H1 (cell line): ENCODE measurements around the gene PSMD3. TPM values are rescaled to one million over a fixed set of nuclear protein-coding genes. Genes with fewer than 3 reads are reported as not detected.

Experiments
- CTCF ChIA-PET: fragments of 300-600 bp; sonication (Branson Sonifier 250); formaldehyde crosslinking; loops from one replicate; lab custom pipeline; 2021; ENCODE audit not compliant: partially characterized antibody; lab: Charles Lee
- POLR2A ChIA-PET: fragments of 300-600 bp; sonication (Branson Sonifier 250); formaldehyde crosslinking; loops from one replicate; lab custom pipeline; 2021; ENCODE audit warnings: inconsistent platforms; ENCODE audit not compliant: partially characterized antibody; lab: Charles Lee
- DNase-seq, 2 experiments: peaks; one replicate each; pipeline versions ENCODE4 v3.0.0 to v3.0.0-alpha.2; 2010 to 2022; ENCODE audit warnings: low spot score in 2 of 2, low read depth in 1 of 2, mixed read lengths in 1 of 2
- FAIRE-seq: peaks from 2 replicates; lab custom pipeline; 2011; peaks lifted over from hg19 to GRCh38; lab: Jason Lieb, UNC
- H2AFZ ChIP-seq: 2 replicates; pipeline ENCODE4 v1.8.1; 2012; ENCODE audit warnings: low read length, inconsistent platforms
- H2AK5ac ChIP-seq: 2 replicates; pipeline ENCODE4 v1.6.1; 2013; ENCODE audit warnings: low read depth, low read length
- H2BK120ac ChIP-seq: replicated peaks from 2 replicates; pipeline ENCODE3; 2013; ENCODE audit warnings: low read depth, low read length, inconsistent platforms
- H2BK12ac ChIP-seq: 2 replicates; pipeline ENCODE4 v1.6.1; 2013; ENCODE audit warnings: low read depth, low read length
- H2BK15ac ChIP-seq: 2 replicates; pipeline ENCODE4 v1.6.1; 2013; ENCODE audit warnings: low read length
- H2BK20ac ChIP-seq: 2 replicates; pipeline ENCODE4 v1.6.1; 2013; ENCODE audit warnings: low read length
- H2BK5ac ChIP-seq: 2 replicates; pipeline ENCODE4 v1.6.1; 2013; ENCODE audit warnings: low read depth, low read length
- H3K14ac ChIP-seq: 2 replicates; pipeline ENCODE4 v1.6.1; 2013; ENCODE audit warnings: inconsistent platforms; ENCODE audit not compliant: insufficient read length
- H3K18ac ChIP-seq: 2 replicates; pipeline ENCODE4 v1.6.1; 2013; ENCODE audit warnings: low read length; ENCODE audit errors: extremely low read depth
- H3K23ac ChIP-seq: 2 replicates; pipeline ENCODE4 v1.6.1; 2013; ENCODE audit warnings: inconsistent platforms; ENCODE audit not compliant: insufficient read length
- H3K23me2 ChIP-seq: 2 replicates; pipeline ENCODE4 v1.6.1; 2013; ENCODE audit warnings: low read depth, low read length
- H3K27ac ChIP-seq: 2 replicates; pipeline ENCODE4 v1.6.1; 2011; ENCODE audit warnings: low read depth, low read length, inconsistent platforms
- H3K27me3 ChIP-seq, 4 experiments: replicated peaks in 1 of 4; 1 replicate in 1 of 4; 2 replicates in 3 of 4; pipeline versions ENCODE4 v1.6.1 to v1.8.1; 2011 to 2013; ENCODE audit warnings: low read length in 3 of 4, mild to moderate bottlenecking in 3 of 4, inconsistent platforms in 2 of 4, mixed read lengths in 2 of 4, moderate library complexity in 1 of 4; ENCODE audit not compliant: control insufficient read depth in 3 of 4, insufficient read depth in 3 of 4; ENCODE audit errors: extremely low read depth in 1 of 4
- H3K36me3 ChIP-seq, 4 experiments: 2 replicates each; pipeline versions ENCODE4 v1.6.1 to v1.8.1; 2011 to 2013; ENCODE audit warnings: mild to moderate bottlenecking in 4 of 4, low read length in 3 of 4, moderate library complexity in 2 of 4, control low read depth in 1 of 4, inconsistent platforms in 1 of 4; ENCODE audit not compliant: insufficient read depth in 4 of 4, control insufficient read depth in 2 of 4
- H3K4ac ChIP-seq: replicated peaks from 2 replicates; pipeline ENCODE3; 2013; ENCODE audit warnings: low read length, low read depth, mixed read lengths, inconsistent platforms; ENCODE audit not compliant: insufficient read length
- H3K4me1 ChIP-seq, 4 experiments: replicated peaks in 1 of 4; 1 replicate in 1 of 4; 2 replicates in 3 of 4; pipeline versions ENCODE4 v1.6.1 to v1.8.1; 2011 to 2013; ENCODE audit warnings: low read length in 3 of 4, inconsistent platforms in 2 of 4, mixed read lengths in 1 of 4; ENCODE audit not compliant: insufficient read depth in 4 of 4, control insufficient read depth in 3 of 4
- H3K4me2 ChIP-seq, 2 experiments: 2 replicates each; pipeline versions ENCODE4 v1.6.1 to v1.8.1; 2011 to 2013; ENCODE audit warnings: low read depth in 2 of 2, low read length in 2 of 2, control low read depth in 1 of 2, inconsistent platforms in 1 of 2, mild to moderate bottlenecking in 1 of 2; ENCODE audit not compliant: insufficient read depth in 1 of 2
- H3K4me3 ChIP-seq, 4 experiments: fragments of 200-600, 300-600 bp in 1 of 4; sonication (generic), shearing (Covaris generic), sonication (Bioruptor Twin) in 1 of 4; 2 replicates each; pipeline versions ENCODE4 v1.5.1 to v1.8.1; 2011 to 2016; ENCODE audit warnings: low read length in 4 of 4, low read depth in 3 of 4, control low read depth in 2 of 4, inconsistent platforms in 2 of 4, mild to moderate bottlenecking in 2 of 4, mixed read lengths in 1 of 4, moderate library complexity in 1 of 4; ENCODE audit not compliant: insufficient read depth in 2 of 4; ENCODE audit errors: extremely low read depth in 1 of 4
- H3K56ac ChIP-seq: replicated peaks from 2 replicates; pipeline ENCODE3; 2013; ENCODE audit warnings: low read depth, mild to moderate bottlenecking, mixed read lengths, low read length, inconsistent platforms; ENCODE audit not compliant: insufficient read length
- H3K79me1 ChIP-seq: 2 replicates; pipeline ENCODE4 v1.6.1; 2013; ENCODE audit warnings: low read depth, low read length, control low read depth
- H3K79me2 ChIP-seq, 2 experiments: 2 replicates each; pipeline versions ENCODE4 v1.6.1 to v1.8.1; 2012 to 2013; ENCODE audit warnings: low read length in 2 of 2, mild to moderate bottlenecking in 2 of 2, inconsistent platforms in 1 of 2; ENCODE audit not compliant: insufficient read depth in 2 of 2, control insufficient read depth in 1 of 2
- H3K9ac ChIP-seq, 4 experiments: replicated peaks in 1 of 4; 1 replicate in 1 of 4; 2 replicates in 3 of 4; pipeline versions ENCODE4 v1.6.1 to v1.8.1; 2011 to 2013; ENCODE audit warnings: low read depth in 3 of 4, low read length in 3 of 4, control low read depth in 2 of 4, mild to moderate bottlenecking in 2 of 4, moderate library complexity in 2 of 4, inconsistent platforms in 1 of 4; ENCODE audit errors: extremely low read depth in 1 of 4
- H3K9me3 ChIP-seq, 2 experiments: 2 replicates each; pipeline versions ENCODE4 v1.6.1 to v1.8.1; 2012 to 2013; ENCODE audit warnings: mild to moderate bottlenecking in 2 of 2, moderate library complexity in 2 of 2, control low read depth in 1 of 2, inconsistent platforms in 1 of 2, low read depth in 1 of 2, low read length in 1 of 2, mixed read lengths in 1 of 2; ENCODE audit not compliant: insufficient read depth in 2 of 2
- H4K20me1 ChIP-seq, 2 experiments: replicated peaks in 1 of 2; 2 replicates each; pipeline versions ENCODE3 to v1.8.1; 2011 to 2013; ENCODE audit warnings: inconsistent platforms in 2 of 2, low read length in 2 of 2, mild to moderate bottlenecking in 1 of 2; ENCODE audit not compliant: insufficient read depth in 2 of 2, control insufficient read depth in 1 of 2
- H4K5ac ChIP-seq: 2 replicates; pipeline ENCODE4 v1.6.1; 2013; ENCODE audit warnings: low read length, low read depth, mixed read lengths, inconsistent platforms; ENCODE audit not compliant: insufficient read length
- H4K8ac ChIP-seq: 2 replicates; pipeline ENCODE4 v1.8.0; 2013; ENCODE audit warnings: mild to moderate bottlenecking, moderate library complexity, low read length, inconsistent platforms; ENCODE audit not compliant: insufficient read depth; ENCODE audit errors: extremely low read depth
- H4K91ac ChIP-seq: replicated peaks from 2 replicates; pipeline ENCODE3; 2013; ENCODE audit warnings: low read length, mixed read lengths, inconsistent platforms; ENCODE audit not compliant: insufficient read length
- BCL11A ChIP-seq, 2 experiments: IDR thresholded peaks; one replicate each; pipeline ENCODE4 v1.6.1; 2011; ENCODE audit warnings: low read depth in 2 of 2, low read length in 2 of 2, mild to moderate bottlenecking in 2 of 2
- CBX5 ChIP-seq: fragments of 300-800, 300-1000 bp; sonication (generic); IDR thresholded peaks from 2 replicates; pipeline ENCODE4 v1.7.1; 2016; ENCODE audit warnings: antibody characterized with exemption, low read length, low read depth
- E2F6 ChIP-seq: IDR thresholded peaks from 2 replicates; pipeline ENCODE4 v1.6.1; 2012; ENCODE audit warnings: inconsistent platforms
- EZH2 ChIP-seq: fragments of 200-600 bp; sonication (generic); IDR thresholded peaks from 2 replicates; pipeline ENCODE4 v1.7.1; 2012; ENCODE audit warnings: low read depth, mild to moderate bottlenecking, moderate library complexity, low read length, inconsistent platforms; ENCODE audit not compliant: severe bottlenecking
- JUN ChIP-seq: IDR thresholded peaks from 2 replicates; pipeline ENCODE4 v1.6.1; 2011; ENCODE audit warnings: low read depth, mild to moderate bottlenecking, improper control_type of control experiment, low read length
- NANOG ChIP-seq: IDR thresholded peaks from 2 replicates; pipeline ENCODE4 v1.6.1; 2011; ENCODE audit warnings: low read length, low read depth, mild to moderate bottlenecking, inconsistent platforms; ENCODE audit not compliant: insufficient read depth, poor library complexity, severe bottlenecking
- POLR2AphosphoS5 ChIP-seq: IDR thresholded peaks from 2 replicates; pipeline ENCODE4 v1.6.1; 2011; ENCODE audit warnings: low read depth, low read length
- POU5F1 ChIP-seq: IDR thresholded peaks from 2 replicates; pipeline ENCODE4 v1.6.1; 2011; ENCODE audit warnings: low read depth, mild to moderate bottlenecking, low read length, moderate library complexity
- RAD21 ChIP-seq, 2 experiments: IDR thresholded peaks in 1 of 2; conservative IDR thresholded peaks in 1 of 2; 2 replicates each; pipeline ENCODE4 v1.6.1; 2011; ENCODE audit warnings: low read depth in 2 of 2, low read length in 2 of 2, improper control_type of control experiment in 1 of 2, inconsistent platforms in 1 of 2, mild to moderate bottlenecking in 1 of 2, moderate library complexity in 1 of 2
- RFX5 ChIP-seq: IDR thresholded peaks from 2 replicates; pipeline ENCODE4 v1.6.1; 2011; ENCODE audit warnings: low read depth, low read length, improper control_type of control experiment, borderline replicate concordance
- SAP30 ChIP-seq: fragments of 300-600 bp; sonication (generic); IDR thresholded peaks from 2 replicates; pipeline ENCODE4 v1.7.1; 2012; ENCODE audit warnings: low read length, moderate library complexity, mild to moderate bottlenecking, inconsistent platforms; ENCODE audit not compliant: insufficient read depth, insufficient replicate concordance
- TAF7 ChIP-seq: optimal IDR thresholded peaks from 2 replicates; pipeline ENCODE3; 2011; ENCODE audit warnings: low read depth, mild to moderate bottlenecking, inconsistent platforms, low read length, moderate library complexity, borderline replicate concordance
- ZNF274 ChIP-seq: IDR thresholded peaks from 2 replicates; pipeline ENCODE4 v1.7.0; 2012; ENCODE audit warnings: low read length, borderline replicate concordance; ENCODE audit errors: extremely low read depth
- WGBS, 2 experiments: shearing (Covaris generic) in 1 of 2; methylation state at CpG; one replicate each; pipeline versions ENCODE4 v1.1.6 to v1.1.7; 2013 to 2015; ENCODE audit warnings: low lambda C conversion rate in 2 of 2, mixed read lengths in 2 of 2, inconsistent platforms in 1 of 2, low coverage in 1 of 2, missing lambda C conversion rate in 1 of 2; ENCODE audit not compliant: insufficient replicate concordance in 2 of 2, insufficient coverage in 1 of 2, insufficient read length in 1 of 2; ENCODE audit errors: extremely low coverage in 1 of 2, missing lambda C conversion rate in 1 of 2; 5-methylcytosine and 5-hydroxymethylcytosine counted together
- polyA plus RNA-seq, 7 experiments: library from polyadenylated mRNA; depleted of rRNA in 3 of 7; stranded (reverse) in 5 of 7; unstranded in 2 of 7; fragments of >200 nt in 5 of 7; fragments of 200-250 nt in 2 of 7; gene quantifications; 1 replicate in 5 of 7; 2 replicates in 1 of 7; 4 replicates in 1 of 7; pipeline versions ENCODE4 v1.2.1 to v1.2.3, GENCODE V29; 2011 to 2013; ENCODE audit warnings: missing spikeins in 2 of 7, mixed read lengths in 2 of 7
- total RNA-seq: library from RNA; stranded (reverse); fragmentation: NEBNext Ultra II Directional; extraction: Animal tissue kit (Norgen Biotek cat#: 25700); gene quantifications from 2 replicates; pipeline ENCODE4 v1.2.1, GENCODE V29; 2021

PSMD3 gene
- total and polyA plus RNA-seq, 2 of the 8 experiments (the other 6 are each of a cell fraction or from before 2014, with no cell fraction given): 151 to 198 TPM

- Histone ChIP-seq H2BK20ac (no peak overlapping the region), H3K27me3 (no peaks in the 10 kb centered on the region), H4K91ac (no peak overlapping the region), H3K27ac (no peak overlapping the region), H3K79me2 (no peaks in the 10 kb centered on the region), H3K4me3 (no peak overlapping the region), H3K23me2 (no peaks in the 10 kb centered on the region), H2BK15ac (no peak overlapping the region), H3K36me3 (no peaks in the 10 kb centered on the region), H2AFZ (no peak overlapping the region), H3K4me1 (no peaks in the 10 kb centered on the region), H4K8ac (no peak overlapping the region), H3K4ac (no peak overlapping the region), H3K23ac (no peak overlapping the region), H2BK12ac (no peak overlapping the region), H2BK5ac (no peak overlapping the region), H3K56ac (no peak overlapping the region), H3K4me2 (no peak overlapping the region), H4K5ac (no peak overlapping the region), H3K79me1 (no peaks in the 10 kb centered on the region), H3K9ac (no peak overlapping the region), H2AK5ac (no peak overlapping the region), H4K20me1 (no peaks in the 10 kb centered on the region), H3K14ac (no peak overlapping the region), H3K9me3 (no peaks in the 10 kb centered on the region), H3K18ac (no peak overlapping the region), H2BK120ac (no peak overlapping the region)
- DNase-seq (no peak), FAIRE-seq (no peak)
- ChIA-PET POLR2A (interaction anchor here (0.8 to 2.2 kb wide), 2 partner anchors 14 to 24 kb away, joined by 3 to 7 read pairs; partner anchors contain the start of gene PSMD3), CTCF (interaction anchor here (0.6 to 15.0 kb wide), 4 partner anchors 9 to 71 kb away, joined by 3 to 428 read pairs (median 4); no protein-coding TSS in a partner anchor)
- 95% methylated on average over 7 of the region's 7 CpGs; no CpG with 5 or more reads in 1 of the 2 experiments for WGBS, 2 experiments
- TF ChIP-seq POU5F1 (no peak), SAP30 (no peak), CBX5 (no peak), BCL11A (IDR thresholded peaks at IDR 0.05; ENCODE audit: low read depth in 2 of 2, low read length in 2 of 2) (no peak), RAD21 (IDR thresholded peaks at IDR 0.05 in 1 of 2, conservative IDR thresholded peaks at IDR 0.05 in 1 of 2; ENCODE audit: low read depth in 2 of 2, low read length in 2 of 2) (no peak), RFX5 (no peak), POLR2AphosphoS5 (no peak), E2F6 (no peak), EZH2 (no peak), TAF7 (no peak), JUN (no peak), ZNF274 (no peak), NANOG (no peak)
Measured at GRCh38 chr17:40004712-40005111, 24.1 kb downstream of the PSMD3 start.
